HUES48 (cell line): ENCODE results near the gene METTL24.
"Not testable (repeated sequence)": the region's sequence is repeated elsewhere in the genome, so short reads cannot be mapped to it uniquely, and the experiment has no call there.

ENCODE experiments used
- H3K27ac ChIP-seq: one replicate; pipeline ENCODE4 v1.7.0; 2013; ENCODE audit warnings: low read depth, low read length, inconsistent platforms
- H3K27me3 ChIP-seq: 2 replicates; pipeline ENCODE4 v1.6.1; 2013; ENCODE audit warnings: mild to moderate bottlenecking, low read length; ENCODE audit not compliant: control insufficient read depth, insufficient read depth
- H3K36me3 ChIP-seq: 2 replicates; pipeline ENCODE4 v1.6.1; 2013; ENCODE audit warnings: low read length; ENCODE audit not compliant: control insufficient read depth, insufficient read depth
- H3K4me1 ChIP-seq: 2 replicates; pipeline ENCODE4 v1.6.1; 2013; ENCODE audit warnings: mild to moderate bottlenecking, low read length; ENCODE audit not compliant: control insufficient read depth, insufficient read depth
- H3K4me3 ChIP-seq: 2 replicates; pipeline ENCODE4 v1.5.1; 2013; ENCODE audit warnings: mild to moderate bottlenecking, low read depth, low read length
- H3K9ac ChIP-seq: 2 replicates; pipeline ENCODE4 v1.6.1; 2013; ENCODE audit warnings: mild to moderate bottlenecking, low read depth, low read length, moderate library complexity
- H3K9me3 ChIP-seq: 2 replicates; pipeline ENCODE4 v1.6.1; 2013; ENCODE audit warnings: low read length; ENCODE audit not compliant: control insufficient read depth, insufficient read depth

METTL24 gene

GRCh38 chr6:110315207-110315868 is 42.8 kb downstream of the METTL24 start:
- Histone ChIP-seq H3K4me1 (peaks cover 5% of the 10 kb centered on the region; the same call in 1 of the 2 replicates), H3K9me3 (no peaks in the 10 kb centered on the region), H3K36me3 (no peaks in the 10 kb centered on the region), H3K4me3 (no peak overlapping the region), H3K27me3 (no peaks in the 10 kb centered on the region), H3K27ac (no peak overlapping the region), H3K9ac (no peak overlapping the region)

DNA sequence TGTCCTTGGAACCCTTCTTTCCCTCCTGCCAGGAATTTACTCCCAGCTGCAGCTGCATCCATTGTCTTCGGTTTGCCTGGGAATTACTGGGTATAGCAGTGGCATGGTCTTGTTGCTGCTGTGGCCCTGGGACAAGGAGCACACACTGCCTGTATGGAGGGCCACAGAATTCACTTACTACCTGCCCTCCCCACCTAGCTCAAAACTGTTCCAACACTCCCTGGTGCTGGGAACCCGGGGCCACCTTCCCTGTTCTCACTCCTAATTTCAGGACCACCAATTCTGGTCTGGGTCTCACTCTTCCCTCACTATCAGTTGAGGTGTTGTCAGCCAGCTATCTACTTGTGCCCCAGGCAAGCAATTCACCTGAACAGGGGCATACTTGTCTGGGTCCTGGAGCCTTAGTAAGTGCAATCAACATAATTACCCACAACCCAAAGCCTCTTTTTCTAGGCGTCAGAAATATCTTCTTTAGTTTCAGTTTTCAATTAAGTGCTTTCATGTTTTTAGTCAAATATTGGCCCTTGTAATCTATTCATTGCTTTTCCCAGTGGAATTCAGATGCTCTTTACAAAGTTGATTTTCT is 47.2 kb downstream of the METTL24 start:
- no peaks in the 10 kb centered on the region for H3K9me3 ChIP-seq
- H3K4me1 ChIP-seq: peaks cover 5% of the 10 kb centered on the region; the same call in 1 of the 2 replicates
- no peak overlapping the region for H3K4me3 ChIP-seq
- H3K36me3 ChIP-seq: no peaks in the 10 kb centered on the region
- H3K27ac ChIP-seq: no peak overlapping the region
- H3K9ac ChIP-seq: no peak overlapping the region
- H3K27me3 ChIP-seq: no peaks in the 10 kb centered on the region

DNA sequence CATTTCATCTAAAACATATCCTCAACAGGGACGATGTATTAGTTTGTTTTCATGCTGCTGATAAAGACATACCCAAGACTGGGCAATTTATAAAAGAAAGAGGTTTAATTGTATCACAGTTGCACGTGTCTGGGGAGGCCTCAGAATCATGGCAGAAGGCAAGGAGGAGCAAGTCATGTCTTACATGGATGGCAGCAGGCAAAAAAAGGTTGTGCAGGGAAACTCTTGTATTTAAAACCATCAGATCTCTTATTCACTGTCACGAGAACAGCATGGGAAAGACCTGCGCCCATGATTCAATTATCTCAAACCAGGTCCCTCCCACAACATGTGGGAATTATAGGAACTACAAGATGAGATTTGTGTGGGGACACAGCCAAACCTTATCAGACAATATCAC is 48.7 kb downstream of the METTL24 start:
- H3K27me3 ChIP-seq, H3K27ac ChIP-seq, H3K4me1 ChIP-seq, H3K9ac ChIP-seq, H3K4me3 ChIP-seq, H3K36me3 ChIP-seq, H3K9me3 ChIP-seq: not testable (repeated sequence)

DNA sequence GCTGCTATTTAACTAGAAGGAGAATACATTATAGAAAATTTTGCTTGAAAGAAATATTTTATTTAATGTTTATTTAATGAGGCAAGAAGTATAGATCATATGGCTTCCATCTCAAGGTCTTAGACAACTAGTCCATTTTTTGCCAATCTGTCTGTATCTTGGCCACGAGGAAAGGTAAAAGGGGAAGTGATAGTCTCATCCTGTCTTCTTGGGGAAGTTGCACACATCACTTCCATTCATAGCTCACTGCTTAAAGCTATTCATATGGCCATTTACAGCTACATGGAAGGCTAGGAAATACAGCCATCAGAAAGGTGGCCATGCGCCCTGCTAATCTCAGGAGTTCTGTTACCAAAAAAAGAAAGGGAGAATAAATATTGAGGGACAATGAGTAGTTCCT is 50.8 kb downstream of the METTL24 start:
- Histone ChIP-seq H3K36me3 (no peaks in the 10 kb centered on the region), H3K9me3 (no peaks in the 10 kb centered on the region), H3K4me3 (no peak overlapping the region), H3K9ac (no peak overlapping the region), H3K27me3 (no peaks in the 10 kb centered on the region), H3K27ac (no peak overlapping the region), H3K4me1 (peaks cover 5% of the 10 kb centered on the region; the same call in 1 of the 2 replicates)

DNA sequence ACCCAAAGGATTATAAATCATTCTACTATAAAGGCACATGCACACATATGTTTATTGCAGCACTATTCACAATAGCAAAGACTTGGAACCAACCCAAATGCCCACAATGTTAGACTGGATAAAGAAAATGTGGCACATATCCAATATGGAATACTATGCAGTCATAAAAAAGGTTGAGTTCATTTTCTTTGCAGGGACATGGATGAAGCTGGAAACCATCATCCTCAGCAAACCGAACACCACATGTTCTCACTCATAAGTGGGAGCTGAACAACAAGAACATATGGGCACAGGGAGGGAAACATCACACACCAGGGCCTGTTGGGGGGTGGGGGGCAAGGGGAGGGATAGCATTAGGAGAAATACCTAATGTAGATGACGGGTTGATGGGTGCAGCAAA is 52.3 kb downstream of the METTL24 start:
- not testable (repeated sequence) for H3K9me3 ChIP-seq, H3K9ac ChIP-seq, H3K4me3 ChIP-seq, H3K36me3 ChIP-seq, H3K27me3 ChIP-seq, H3K4me1 ChIP-seq, H3K27ac ChIP-seq

- H3K4me3 ChIP-seq, H3K9ac ChIP-seq, H3K36me3 ChIP-seq, H3K4me1 ChIP-seq, H3K9me3 ChIP-seq, H3K27me3 ChIP-seq, H3K27ac ChIP-seq: not testable (repeated sequence)
Measured at GRCh38 chr6:110303692-110304091, 54.5 kb downstream of the METTL24 start.

DNA sequence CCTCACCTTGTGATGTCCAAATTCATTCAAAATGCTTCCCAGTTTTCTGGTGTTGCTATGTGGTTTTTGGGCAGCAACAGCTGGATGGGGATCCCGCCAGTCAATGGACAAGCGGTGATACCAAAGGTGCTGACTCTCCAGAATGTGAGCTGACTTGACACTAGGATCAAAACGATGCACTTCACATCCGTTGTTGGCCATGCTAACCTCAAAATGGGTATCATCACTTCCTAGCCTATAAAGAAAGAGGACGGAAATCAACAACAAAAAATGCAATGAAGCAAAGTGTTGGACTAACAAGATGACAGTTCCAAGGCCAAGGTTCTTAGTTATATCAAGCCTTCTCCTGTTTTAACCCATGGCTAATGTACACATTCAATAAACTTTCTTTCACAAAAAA is 59.2 kb downstream of the METTL24 start:
- H3K4me3 ChIP-seq: no peak overlapping the region
- H3K4me1 ChIP-seq: 0 out of 2 replicates have a peak, but pooled peaks cover 9% of the 10 kb centered on the region
- H3K36me3 ChIP-seq: no peaks in the 10 kb centered on the region
- H3K27ac ChIP-seq: no peak overlapping the region
- H3K9ac ChIP-seq: no peak overlapping the region
- H3K9me3 ChIP-seq: no peaks in the 10 kb centered on the region
- H3K27me3 ChIP-seq: no peaks in the 10 kb centered on the region

DNA sequence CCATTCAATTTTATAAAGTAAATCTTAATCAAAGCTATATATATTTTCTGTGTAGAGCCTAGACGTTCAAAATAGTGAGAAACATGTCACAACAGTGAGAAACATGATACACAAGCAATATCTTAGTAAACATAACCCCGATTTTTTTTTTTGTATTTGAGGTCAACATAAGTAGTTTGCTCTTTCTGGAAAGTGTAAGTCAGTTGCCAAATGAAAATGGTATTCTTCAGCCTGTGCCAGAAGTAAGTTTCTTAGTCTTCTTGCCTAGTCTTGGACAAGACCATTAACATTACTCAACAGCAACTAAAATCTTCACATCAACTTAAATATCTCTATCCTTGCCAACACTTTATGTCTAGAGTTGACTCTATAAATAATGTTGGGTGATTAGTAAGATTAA is 59.7 kb downstream of the METTL24 start:
- Histone ChIP-seq H3K9me3 (no peaks in the 10 kb centered on the region), H3K4me3 (no peak overlapping the region), H3K9ac (no peak overlapping the region), H3K36me3 (no peaks in the 10 kb centered on the region), H3K27me3 (no peaks in the 10 kb centered on the region), H3K4me1 (0 out of 2 replicates have a peak, but pooled peaks cover 9% of the 10 kb centered on the region), H3K27ac (no peak overlapping the region)

GRCh38 chr6:110296241-110297025 is 61.7 kb downstream of the METTL24 start:
- no peak overlapping the region for H3K4me3 ChIP-seq
- 0 out of 2 replicates have a peak, but pooled peaks cover 9% of the 10 kb centered on the region for H3K4me1 ChIP-seq

GRCh38 chr6:110295451-110296165 is 62.5 kb downstream of the METTL24 start:
- Histone ChIP-seq H3K9ac (no peak overlapping the region), H3K27me3 (no peaks in the 10 kb centered on the region), H3K36me3 (no peaks in the 10 kb centered on the region), H3K9me3 (no peaks in the 10 kb centered on the region), H3K27ac (no peak overlapping the region), H3K4me3 (no peak overlapping the region), H3K4me1 (0 out of 2 replicates have a peak, but pooled peaks cover 9% of the 10 kb centered on the region)

More at GRCh38 chr6:110296241-110297025, 61.7 kb downstream of the METTL24 start:
- Histone ChIP-seq H3K27ac (no peak overlapping the region), H3K9me3 (no peaks in the 10 kb centered on the region), H3K36me3 (no peaks in the 10 kb centered on the region), H3K9ac (no peak overlapping the region), H3K27me3 (no peaks in the 10 kb centered on the region)
